Kidney tubule cell (primary cell): ENCODE results near the gene FCN1.
"Not testable (repeated sequence)": the region's sequence is repeated elsewhere in the genome, so short reads cannot be mapped to it uniquely, and the experiment has no call there.

Source experiments
- DNase-seq: peaks from one replicate; pipeline ENCODE4 v3.0.0-alpha.2; 2018; ENCODE audit warnings: low spot score

FCN1 gene

GRCh38 chr9:134917431-134918373 lies at the start of gene FCN1:
FCN1 (minus strand) TSS chr9:134917912; CDS start chr9:134917871, 41 bp downstream.
- DNase-seq: no peak

GRCh38 chr9:134966697-134967546 lies 49.2 kb upstream of the FCN1 start:
- DNase-seq: no peak

GRCh38 chr9:134966270-134966669 lies 48.6 kb upstream of the FCN1 start:
- no peak for DNase-seq

- DNase-seq: no peak
These were observed 48.1 kb upstream of the FCN1 start for GRCh38 chr9:134965851-134966250.

- no peak for DNase-seq
These were observed 47.7 kb upstream of the FCN1 start for GRCh38 chr9:134965411-134965810.

DNA sequence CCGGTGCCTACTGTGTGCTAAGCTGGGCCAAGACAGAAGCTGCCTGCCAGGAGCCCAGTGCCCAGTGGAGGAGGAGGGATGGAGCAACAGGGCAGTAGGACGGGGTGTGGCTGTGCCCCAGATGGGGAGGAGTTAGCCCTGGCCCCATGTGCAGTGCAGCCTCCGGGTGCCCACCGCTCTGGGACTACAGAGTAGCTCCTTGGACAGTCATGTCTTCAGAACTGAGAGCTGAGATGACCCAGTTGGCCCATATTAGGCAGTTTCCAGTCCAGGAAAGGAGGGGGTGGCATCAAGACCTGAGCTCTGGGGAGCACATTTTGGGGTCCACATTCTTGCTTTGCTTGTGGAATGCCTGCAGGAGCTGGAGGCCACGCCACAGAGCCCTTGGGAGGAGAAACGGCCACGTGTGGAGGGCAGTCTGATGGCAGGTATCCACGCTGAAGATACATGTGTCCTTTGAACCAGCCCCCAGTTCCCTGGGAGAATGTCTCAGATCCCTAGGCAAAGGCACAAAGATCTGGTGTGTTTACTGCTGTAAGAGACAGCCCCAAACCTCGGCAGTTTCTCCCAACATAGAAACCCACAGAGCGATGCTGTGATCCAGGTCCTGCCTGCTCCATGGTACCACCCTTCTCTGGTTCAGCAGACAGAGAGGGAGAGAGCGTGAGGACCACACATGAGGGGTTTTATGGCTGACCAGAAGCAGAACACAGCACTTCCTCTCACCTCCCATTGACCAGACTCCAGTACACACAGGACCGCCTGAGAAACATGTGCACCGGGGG lies 46.8 kb upstream of the FCN1 start:
- DNase-seq: no peak

DNA sequence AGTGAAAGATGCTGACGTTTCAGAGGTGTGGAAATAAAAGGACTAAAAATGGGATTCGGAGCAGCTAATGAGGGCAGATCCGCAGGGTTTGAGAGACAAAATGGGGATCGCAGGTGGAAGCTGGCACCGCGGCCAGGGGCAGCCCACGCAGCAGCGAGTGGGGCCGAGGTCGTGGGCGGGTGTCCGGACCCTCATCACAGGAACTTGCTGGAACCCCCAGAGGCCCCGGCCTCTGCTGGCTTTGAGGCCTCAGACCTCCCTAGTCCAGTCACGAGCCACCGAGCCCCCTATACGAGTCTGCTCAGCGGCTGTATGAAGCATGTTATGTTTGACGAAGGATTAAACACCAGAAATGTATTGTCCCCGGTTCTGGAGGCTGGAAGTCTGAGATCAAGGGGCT lies 45.8 kb upstream of the FCN1 start:
- no peak for DNase-seq

GRCh38 chr9:134962973-134963364 lies 45.3 kb upstream of the FCN1 start:
- no peak for DNase-seq

DNA sequence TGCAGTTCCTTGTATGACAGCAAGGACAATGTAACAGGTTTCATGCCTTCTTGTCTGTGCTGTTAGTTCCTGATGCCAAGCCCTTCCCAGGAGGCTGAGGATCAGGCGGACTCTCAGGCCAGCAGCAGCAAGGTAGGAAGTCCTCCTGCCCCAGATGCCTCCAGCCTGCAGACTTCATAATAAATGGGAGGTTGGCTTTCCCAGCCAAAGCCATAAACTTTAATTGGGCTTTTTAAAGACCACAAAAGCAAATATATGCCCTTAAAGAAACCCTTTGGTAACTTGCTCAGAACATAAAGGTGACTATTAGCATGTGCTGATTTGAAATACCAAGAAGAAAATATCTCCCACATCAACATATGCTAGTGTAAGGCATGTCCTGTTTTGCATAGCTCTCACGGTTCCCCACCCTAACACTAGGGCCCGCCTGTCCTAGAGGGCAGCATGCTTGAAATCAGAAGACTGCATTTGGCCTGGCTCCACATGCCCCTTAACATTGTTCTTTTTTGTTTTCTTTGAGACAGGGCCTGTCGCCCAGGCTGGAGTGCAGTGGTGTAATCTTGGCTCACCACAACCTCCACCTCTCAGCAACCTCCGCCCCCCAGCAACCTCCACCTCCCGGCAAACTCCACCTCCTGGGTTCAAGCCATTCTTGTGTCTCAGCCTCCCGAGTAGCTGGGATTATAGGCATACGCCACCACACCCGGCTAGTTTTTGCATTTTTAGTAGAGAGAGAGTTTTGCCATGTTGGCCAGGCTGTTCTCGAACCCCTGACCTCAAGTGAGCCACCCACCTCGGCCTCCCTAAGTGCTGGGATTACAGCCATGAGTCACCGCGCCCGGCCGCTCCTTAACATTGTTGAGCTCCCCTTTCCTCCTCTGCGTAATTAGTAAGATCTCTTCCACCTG lies 44.6 kb upstream of the FCN1 start:
- no peak for DNase-seq

- no peak for DNase-seq
These were observed 43.8 kb upstream of the FCN1 start for GRCh38 chr9:134961331-134962064.

DNA sequence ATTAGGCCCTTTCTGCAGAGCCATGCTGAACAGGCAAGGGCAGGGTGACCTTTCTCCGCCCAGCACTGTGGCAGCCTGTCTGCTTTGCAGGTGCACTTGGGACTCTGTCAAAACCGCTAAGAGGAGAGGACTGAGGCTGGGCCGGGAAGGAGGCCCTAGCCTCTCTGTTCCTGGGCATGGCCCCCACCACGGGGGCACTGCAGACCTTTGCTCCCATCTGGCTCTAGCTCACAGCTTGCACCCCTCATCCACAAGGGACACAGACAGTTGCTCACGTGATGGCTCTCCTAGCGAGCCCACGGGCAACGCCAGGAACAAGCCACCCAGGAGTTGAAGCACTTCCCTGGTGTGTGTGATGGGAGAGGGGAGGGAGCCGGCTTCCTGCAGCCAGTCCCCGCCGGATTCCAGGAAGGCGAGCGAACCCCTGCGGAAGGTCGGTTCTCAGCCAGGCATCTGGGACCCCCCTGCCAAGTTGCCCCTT lies 43.0 kb upstream of the FCN1 start:
- DNase-seq: no peak

- no peak for DNase-seq
These were observed 42.2 kb upstream of the FCN1 start for GRCh38 chr9:134959971-134960310.

DNA sequence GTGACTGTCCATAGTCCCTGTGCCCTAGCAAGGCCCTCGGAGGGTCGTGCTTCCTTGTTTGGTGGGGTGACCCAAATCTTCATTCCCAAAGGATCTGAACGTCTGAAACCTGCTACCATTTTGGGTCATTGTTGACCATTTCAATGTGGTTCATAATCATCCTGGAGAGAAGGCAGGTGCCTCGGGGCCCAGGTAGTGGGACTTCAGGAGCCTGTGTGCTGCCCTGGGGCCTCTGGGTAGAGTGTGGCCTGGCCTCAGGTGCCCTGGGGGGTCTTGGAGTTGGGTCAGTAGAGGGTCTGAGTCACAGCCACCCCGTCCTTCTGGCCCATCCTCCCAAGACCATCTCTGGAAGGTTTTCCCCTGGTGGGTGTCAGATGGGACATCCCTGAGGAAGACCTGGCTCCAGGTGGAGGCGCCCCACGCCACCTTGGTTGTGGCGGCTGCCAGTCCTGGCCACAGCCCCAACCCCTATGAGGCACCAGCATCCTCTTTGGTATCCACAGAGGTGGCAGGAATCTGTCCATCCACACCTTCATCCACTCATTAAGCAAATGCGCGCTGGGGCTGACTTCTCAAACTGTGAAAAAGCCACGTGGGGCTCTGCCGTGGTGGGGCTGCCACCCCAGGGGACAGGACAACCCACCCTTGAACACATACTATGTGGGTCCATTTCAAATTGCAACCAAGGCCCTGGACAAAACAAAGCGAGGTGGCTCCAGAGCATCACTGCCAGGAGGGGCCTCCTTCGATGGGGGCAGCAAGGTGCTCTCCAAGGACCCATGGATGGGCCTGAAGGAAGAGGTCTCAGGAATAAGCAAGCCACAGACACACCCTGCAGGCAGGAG lies 41.6 kb upstream of the FCN1 start:
- DNase-seq: no peak

DNA sequence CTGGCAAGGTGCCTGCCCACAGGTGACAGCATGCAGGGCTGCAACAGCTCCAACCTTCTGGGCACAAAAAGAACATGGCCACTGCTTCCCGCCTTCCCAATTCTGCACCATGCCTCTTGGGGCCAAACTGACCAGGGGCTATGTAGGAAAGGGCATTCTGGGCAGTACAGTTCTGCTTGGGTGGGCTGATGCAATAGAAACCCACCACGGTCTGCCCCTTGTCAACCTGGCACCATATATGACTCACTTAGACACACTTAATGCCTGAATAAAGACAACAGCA lies 40.2 kb upstream of the FCN1 start:
- DNase-seq: no peak

DNA sequence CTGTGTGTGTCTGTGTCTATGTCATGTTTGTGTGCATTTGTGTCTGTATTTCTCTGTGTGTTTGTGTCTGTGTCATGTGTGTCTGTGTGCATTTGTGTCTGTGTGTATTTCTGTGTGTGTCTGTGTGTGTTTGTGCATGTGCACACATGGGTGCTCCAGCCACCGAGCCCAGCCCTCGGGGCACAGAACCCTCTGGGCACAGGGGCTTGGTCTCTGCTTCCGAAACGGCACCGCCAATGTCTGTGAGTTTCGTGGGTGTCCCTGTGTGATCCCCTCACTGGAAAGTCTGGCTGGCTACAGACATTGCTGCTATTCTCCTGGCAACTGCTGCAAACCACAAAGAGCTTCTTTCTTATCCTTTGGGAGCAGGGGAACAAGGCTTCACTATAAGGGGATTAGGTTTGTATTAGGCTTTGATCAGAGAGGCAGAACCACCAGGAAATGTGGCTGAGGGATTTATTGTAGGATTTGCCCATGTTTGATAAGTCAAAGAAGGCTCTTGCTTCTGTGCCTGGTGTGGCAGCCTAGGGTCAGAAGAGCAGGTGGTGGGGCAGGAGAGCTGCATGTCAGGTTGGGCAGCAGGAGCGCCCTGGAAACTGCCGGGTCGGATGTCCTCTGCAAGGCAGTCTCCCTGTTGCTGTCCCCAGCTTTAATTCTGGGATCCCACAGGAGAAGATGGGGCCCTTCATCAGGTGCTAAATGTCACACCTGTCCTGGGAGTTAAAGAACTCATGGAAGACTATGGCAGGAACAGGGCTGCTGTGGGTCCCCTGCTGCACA lies 39.6 kb upstream of the FCN1 start:
- no peak for DNase-seq

GRCh38 chr9:134956387-134956786 lies 38.7 kb upstream of the FCN1 start:
- not testable (repeated sequence) for DNase-seq

DNA sequence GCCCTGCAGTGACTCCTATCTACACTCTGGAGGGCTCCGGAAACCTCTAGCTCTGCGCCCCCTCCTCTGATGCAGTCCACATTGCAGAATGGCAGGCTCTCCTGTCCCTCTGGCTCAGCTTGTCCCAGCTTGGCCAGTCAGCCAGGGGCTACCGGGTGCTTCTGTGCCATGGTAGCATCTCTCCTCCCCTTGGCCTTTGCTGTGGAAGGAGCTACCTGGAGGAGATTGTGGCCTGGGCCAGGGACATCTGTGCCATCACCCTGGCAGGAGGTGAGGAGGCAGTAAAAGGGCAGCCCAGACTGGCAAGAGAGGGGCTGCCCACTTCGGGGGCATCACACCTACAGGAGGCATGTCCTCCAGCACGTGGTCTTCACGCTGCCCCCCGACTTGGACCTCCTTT lies 38.1 kb upstream of the FCN1 start:
- DNase-seq: no peak

DNA sequence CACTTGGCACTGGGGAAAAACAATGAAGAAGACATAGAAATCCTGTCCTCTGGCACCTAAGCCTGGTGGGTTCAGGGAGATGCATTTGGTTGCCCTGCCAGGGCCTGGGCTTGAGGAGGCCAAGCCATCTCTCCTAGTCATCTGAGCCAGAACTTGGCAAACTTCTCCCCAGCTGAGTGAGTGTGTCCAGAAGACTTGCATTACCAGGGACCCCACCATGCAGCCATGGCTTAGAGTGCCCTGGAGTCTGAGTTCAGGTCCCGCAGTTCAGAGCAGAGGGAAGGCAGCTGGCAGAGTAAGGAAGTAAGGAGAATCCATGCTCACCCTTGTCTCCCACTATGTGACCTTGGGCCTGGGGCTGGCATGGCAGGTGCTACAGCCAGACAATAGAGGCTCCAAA lies 37.4 kb upstream of the FCN1 start:
- no peak for DNase-seq

DNA sequence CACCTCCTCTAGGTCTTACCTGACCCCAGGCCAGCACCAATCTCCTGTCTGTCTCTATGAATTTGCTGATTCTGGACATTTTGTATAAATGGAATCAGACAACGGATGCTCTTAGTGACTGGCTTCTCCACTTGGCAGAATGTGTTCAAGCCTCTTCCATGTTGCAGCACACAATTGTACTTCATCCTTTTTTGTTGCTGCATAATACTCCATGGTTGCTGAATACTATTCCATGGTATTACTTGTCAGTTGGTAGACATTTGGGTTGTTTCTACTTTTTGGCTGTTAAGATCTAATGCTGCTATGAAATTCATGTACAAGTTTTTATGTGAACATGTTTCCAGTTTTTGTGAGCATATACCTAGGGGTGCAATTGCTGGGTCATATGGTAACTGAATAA lies 34.3 kb upstream of the FCN1 start:
- DNase-seq: no peak
